WTC11 (cell line): Measurements from ENCODE around the gene EPHA1.

Experiments used
- AFF4 ChIP-seq: sonication (generic); formaldehyde crosslinking; IDR thresholded peaks from 2 replicates; pipeline ENCODE4 v1.8.1; 2023; ENCODE audit warnings: mild to moderate bottlenecking, missing genetic modification reagents, borderline replicate concordance
- FOXK1 ChIP-seq: sonication (generic); formaldehyde crosslinking; IDR thresholded peaks from 2 replicates; pipeline ENCODE4 v1.8.0; 2022; ENCODE audit warnings: mild to moderate bottlenecking, moderate library complexity, missing genetic modification reagents
- IRF2 ChIP-seq: sonication (generic); formaldehyde crosslinking; IDR thresholded peaks from 2 replicates; pipeline ENCODE4 v1.8.0; 2022; ENCODE audit warnings: low read depth, missing genetic modification reagents, borderline replicate concordance
- KAT7 ChIP-seq: sonication (generic); formaldehyde crosslinking; IDR thresholded peaks from 2 replicates; pipeline ENCODE4 v1.8.1; 2023; ENCODE audit warnings: missing genetic modification reagents, mild to moderate bottlenecking, borderline replicate concordance
- MXD4 ChIP-seq: fragments of 250-450 bp; sonication (Bioruptor Pico); IDR thresholded peaks from 2 replicates; pipeline ENCODE4 v1.8.0; 2021; ENCODE audit warnings: mild to moderate bottlenecking, moderate library complexity, borderline replicate concordance
- MYBL2 ChIP-seq: sonication (generic); formaldehyde crosslinking; IDR thresholded peaks from 2 replicates; pipeline ENCODE4 v1.8.1; 2023; ENCODE audit warnings: mild to moderate bottlenecking, moderate library complexity, missing genetic modification reagents
- NFYB ChIP-seq: sonication (generic); formaldehyde crosslinking; conservative IDR thresholded peaks from 2 replicates; pipeline ENCODE4 v1.8.0; 2022; ENCODE audit warnings: low read depth, missing genetic modification reagents
- SMAD3 ChIP-seq: sonication (generic); formaldehyde crosslinking; IDR thresholded peaks from 2 replicates; pipeline ENCODE4 v1.8.0; 2022; ENCODE audit warnings: missing genetic modification reagents, mild to moderate bottlenecking, borderline replicate concordance
- ZBTB21 ChIP-seq: sonication (generic); formaldehyde crosslinking; IDR thresholded peaks from 2 replicates; pipeline ENCODE4 v1.8.1; 2023; ENCODE audit warnings: mild to moderate bottlenecking, missing genetic modification reagents, borderline replicate concordance
- ZNF317 ChIP-seq: sonication (generic); formaldehyde crosslinking; IDR thresholded peaks from 2 replicates; pipeline ENCODE4 v1.8.1; 2023; ENCODE audit warnings: low read depth, mild to moderate bottlenecking, moderate library complexity, missing genetic modification reagents, borderline replicate concordance
- TF ChIP-seq, protein P1 (sequence below): fragments of 200-600 bp; IDR thresholded peaks from 2 replicates; pipeline ENCODE4 v1.8.0; 2022; ENCODE audit warnings: antibody characterized with exemption

GRCh38 chr7:143393267-143394041 lies 15.2 kb downstream of the EPHA1 start:
- TF ChIP-seq KAT7 (CRISPR knock-in tag) (no peak), MYBL2 (CRISPR knock-in tag) (no peak), ZNF317 (CRISPR knock-in tag) (no peak), ZBTB21 (CRISPR knock-in tag) (no peak), IRF2 (CRISPR knock-in tag) (no peak), FOXK1 (CRISPR knock-in tag) (no peak), NFYB (CRISPR knock-in tag) (no peak), AFF4 (no peak), MXD4 (CRISPR knock-in tag) (no peak), SMAD3 (CRISPR knock-in tag) (no peak)
- TF ChIP-seq, protein P1, sequence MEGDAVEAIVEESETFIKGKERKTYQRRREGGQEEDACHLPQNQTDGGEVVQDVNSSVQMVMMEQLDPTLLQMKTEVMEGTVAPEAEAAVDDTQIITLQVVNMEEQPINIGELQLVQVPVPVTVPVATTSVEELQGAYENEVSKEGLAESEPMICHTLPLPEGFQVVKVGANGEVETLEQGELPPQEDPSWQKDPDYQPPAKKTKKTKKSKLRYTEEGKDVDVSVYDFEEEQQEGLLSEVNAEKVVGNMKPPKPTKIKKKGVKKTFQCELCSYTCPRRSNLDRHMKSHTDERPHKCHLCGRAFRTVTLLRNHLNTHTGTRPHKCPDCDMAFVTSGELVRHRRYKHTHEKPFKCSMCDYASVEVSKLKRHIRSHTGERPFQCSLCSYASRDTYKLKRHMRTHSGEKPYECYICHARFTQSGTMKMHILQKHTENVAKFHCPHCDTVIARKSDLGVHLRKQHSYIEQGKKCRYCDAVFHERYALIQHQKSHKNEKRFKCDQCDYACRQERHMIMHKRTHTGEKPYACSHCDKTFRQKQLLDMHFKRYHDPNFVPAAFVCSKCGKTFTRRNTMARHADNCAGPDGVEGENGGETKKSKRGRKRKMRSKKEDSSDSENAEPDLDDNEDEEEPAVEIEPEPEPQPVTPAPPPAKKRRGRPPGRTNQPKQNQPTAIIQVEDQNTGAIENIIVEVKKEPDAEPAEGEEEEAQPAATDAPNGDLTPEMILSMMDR, result no peak
